GM13977 (cell line): ENCODE results near the gene UNC93B1.

Source experiments
- DNase-seq: peaks from one replicate; pipeline ENCODE4 v3.0.0; 2012; ENCODE audit warnings: low spot score
- CTCF ChIP-seq: IDR thresholded peaks from 2 replicates; pipeline ENCODE4 v1.5.1; 2012; ENCODE audit warnings: mild to moderate bottlenecking, control low read depth; ENCODE audit not compliant: insufficient read depth; ENCODE audit errors: extremely low read depth, missing control alignments
- in situ Hi-C: fragments of 300-500 bp; cut with MboI; formaldehyde crosslinking; loops from one replicate; pipeline ENCODE4 v1.12.0; 2022; ENCODE audit warnings: low sequenced_read_pairs, low pct_unique_long_range_greater_than_20kb, mixed read lengths, inconsistent platforms; ENCODE audit not compliant: unreplicated experiment

UNC93B1 gene

GRCh38 chr11:68014157-68014946 lies 10.5 kb upstream of the UNC93B1 start:
- no peak for DNase-seq
- in situ Hi-C loops: no loop called here
- no peak for TF ChIP-seq CTCF

GRCh38 chr11:68013611-68014156 lies 9.8 kb upstream of the UNC93B1 start:
- no peak for DNase-seq
- in situ Hi-C loops: no loop called here
- TF ChIP-seq CTCF: no peak

- TF ChIP-seq CTCF: no peak
- DNase-seq: no peak
- in situ Hi-C loops: no loop called here
Observed at GRCh38 chr11:68012843-68013610, 9.1 kb upstream of the UNC93B1 start.

- TF ChIP-seq CTCF: no peak
- no peak for DNase-seq
- in situ Hi-C loops: no loop called here
Observed at GRCh38 chr11:68012044-68012842, 8.3 kb upstream of the UNC93B1 start.

- no peak for DNase-seq
- in situ Hi-C loops: no loop called here
- no peak for TF ChIP-seq CTCF
Observed at GRCh38 chr11:68011051-68011943, 7.4 kb upstream of the UNC93B1 start.
